PC-9 (cell line): ENCODE results near the gene SLC10A7. TPM values are rescaled to one million over a fixed set of nuclear protein-coding genes. Genes with fewer than 3 reads are reported as not detected.

Experiments used
- BruUV-seq: library from RNA; stranded (reverse); fragments of 400-500 nt; replicated peaks from 2 replicates; lab custom pipeline; 2021; lab: Mats Ljungman, UMichigan
- CTCF ChIA-PET: fragments of 300-600 bp; sonication (Branson Sonifier 250); formaldehyde crosslinking; loops from one replicate; lab custom pipeline; 2022; ENCODE audit warnings: antibody characterized with exemption; lab: Charles Lee
- POLR2A ChIA-PET: fragments of 300-600 bp; sonication (Branson Sonifier 250); formaldehyde crosslinking; loops from one replicate; lab custom pipeline; 2022; ENCODE audit warnings: antibody characterized with exemption; ENCODE audit not compliant: unreplicated experiment; lab: Charles Lee
- DNase-seq, 2 experiments: peaks; one replicate each; pipeline versions ENCODE4 v3.0.0 to v3.0.0-alpha.2; 2015 to 2022; ENCODE audit warnings: mixed read lengths in 1 of 2
- H2AFZ ChIP-seq: fragments of 200-600 bp; sonication (generic); 2 replicates; pipeline ENCODE4 v1.8.1; 2017; ENCODE audit warnings: antibody characterized with exemption
- H3F3A ChIP-seq: fragments of 200-600 bp; sonication (generic); 2 replicates; pipeline ENCODE4 v1.8.1; 2017; ENCODE audit warnings: antibody characterized with exemption, mild to moderate bottlenecking, low read depth; ENCODE audit not compliant: insufficient read depth
- H3K27ac ChIP-seq: fragments of 200-600 bp; sonication (generic); 2 replicates; pipeline ENCODE4 v1.6.1; 2016; ENCODE audit warnings: mixed run types
- H3K27me3 ChIP-seq: fragments of 200-600 bp; sonication (generic); 2 replicates; pipeline ENCODE4 v1.6.1; 2016; ENCODE audit warnings: low read depth, mixed run types; ENCODE audit not compliant: insufficient read depth
- H3K36me3 ChIP-seq: fragments of 200-600 bp; sonication (generic); 2 replicates; pipeline ENCODE4 v1.6.1; 2016; ENCODE audit warnings: low read depth, mixed run types
- H3K4me1 ChIP-seq: fragments of 200-600 bp; sonication (generic); replicated peaks from 2 replicates; pipeline ENCODE4 v1.6.1; 2016; ENCODE audit warnings: mixed run types; ENCODE audit not compliant: insufficient read depth
- H3K4me2 ChIP-seq: fragments of 200-600 bp; sonication (generic); 2 replicates; pipeline ENCODE4 v1.6.1; 2017; ENCODE audit warnings: mixed run types
- H3K4me3 ChIP-seq: fragments of 200-600 bp; sonication (generic); 2 replicates; pipeline ENCODE4 v1.6.1; 2016; ENCODE audit warnings: mixed run types
- H3K79me2 ChIP-seq: fragments of 200-600 bp; sonication (generic); 2 replicates; pipeline ENCODE4 v1.6.1; 2017; ENCODE audit warnings: low read depth, mixed run types
- H3K9me2 ChIP-seq: fragments of 200-600 bp; sonication (generic); 2 replicates; pipeline ENCODE4 v1.8.1; 2017; ENCODE audit warnings: mild to moderate bottlenecking; ENCODE audit not compliant: insufficient read depth
- H3K9me3 ChIP-seq: fragments of 200-600 bp; sonication (generic); 2 replicates; pipeline ENCODE4 v1.8.1; 2016; ENCODE audit warnings: low read depth; ENCODE audit not compliant: insufficient read depth
- H4K20me1 ChIP-seq: fragments of 200-600 bp; sonication (generic); 2 replicates; pipeline ENCODE4 v1.8.1; 2017; ENCODE audit not compliant: insufficient read depth
- CTCF ChIP-seq: fragments of 200-600 bp; sonication (generic); conservative IDR thresholded peaks from 2 replicates; pipeline ENCODE4 v1.6.1; 2017; ENCODE audit warnings: mixed run types, antibody characterized with exemption, mild to moderate bottlenecking, moderate library complexity
- EZH2 ChIP-seq: fragments of 200-600 bp; sonication (generic); IDR thresholded peaks from 2 replicates; pipeline ENCODE4 v1.8.0; 2017; ENCODE audit warnings: antibody characterized with exemption, low read depth
- intact Hi-C: fragments of 100-400 bp; cut with micrococcal nuclease; formaldehyde crosslinking; loops from one replicate; pipeline ENCODE4 v1.10.0; 2022; ENCODE audit not compliant: unreplicated experiment
- total RNA-seq: library from RNA; stranded (reverse); gene quantifications from 2 replicates; pipeline ENCODE4 v1.2.3, GENCODE V29; 2021

Gene SLC10A7
- total RNA-seq, 1 experiment from 2014 or later = 11.4 TPM

GRCh38 chr4:146336410-146336807 lies 185.3 kb downstream of the SLC10A7 start:
- peak in 1 of 2 experiments; percentile 53 for DNase-seq
- intact Hi-C loops = loop anchor here (10.0 kb wide), 2 partner anchors 402 to 1122 kb away; partner anchors contain the start of gene ZNF827
- H2AFZ ChIP-seq = no peak overlapping the region
- H3K27ac ChIP-seq = peak overlapping the region; percentile 58
- no peaks in the 10 kb centered on the region for H3K36me3 ChIP-seq
- no peak overlapping the region for H3K4me3 ChIP-seq
- H4K20me1 ChIP-seq = no peaks in the 10 kb centered on the region
- no peaks in the 10 kb centered on the region; the same call in 1 of the 2 replicates for H3K9me3 ChIP-seq
- no TSS peak for BruUV-seq
- H3K4me2 ChIP-seq = peak overlapping the region; percentile 48
- TF ChIP-seq CTCF = no peak
- TF ChIP-seq EZH2 = no peak
- ChIA-PET CTCF (no interaction called here), POLR2A (no interaction called here)
- no peaks in the 10 kb centered on the region for H3K79me2 ChIP-seq
- H3K4me1 ChIP-seq = peaks cover 24% of the 10 kb centered on the region
- H3K9me2 ChIP-seq = no peaks in the 10 kb centered on the region
- H3K27me3 ChIP-seq = no peaks in the 10 kb centered on the region
- H3F3A ChIP-seq = peaks cover 26% of the 10 kb centered on the region

DNA sequence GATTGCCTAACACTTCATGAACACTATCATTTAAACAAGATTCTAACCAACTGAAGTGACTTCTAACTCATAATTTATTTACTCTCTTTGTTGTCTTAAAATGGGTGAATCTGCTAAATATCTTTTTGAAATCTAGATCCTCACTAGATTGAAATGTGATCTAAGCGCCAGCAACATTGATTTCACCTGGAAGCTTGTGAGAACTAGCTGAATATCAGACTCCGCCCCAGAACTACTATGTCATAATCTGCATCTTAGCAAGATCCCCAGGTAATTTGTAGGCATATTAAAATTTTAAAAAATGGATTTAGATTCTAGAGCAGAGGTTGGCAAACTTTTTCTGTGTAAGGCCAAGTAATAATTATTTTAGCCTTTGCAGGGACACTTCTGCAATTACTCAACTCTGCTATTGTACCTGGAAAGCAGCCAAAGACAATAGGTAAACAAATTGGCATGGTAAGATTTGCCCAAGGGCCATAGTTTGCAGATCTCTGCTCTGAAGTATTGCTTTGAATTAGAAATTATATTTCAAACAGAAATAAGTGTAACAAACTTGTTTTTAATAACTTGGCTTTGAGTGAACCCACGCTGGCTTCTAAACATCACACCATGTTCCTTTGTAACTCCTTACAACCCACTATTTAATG lies 185.9 kb downstream of the SLC10A7 start:
- Histone ChIP-seq H3K9me2 (no peaks in the 10 kb centered on the region), H3F3A (peaks cover 22% of the 10 kb centered on the region), H2AFZ (no peak overlapping the region), H3K36me3 (no peaks in the 10 kb centered on the region), H3K4me3 (no peak overlapping the region), H3K9me3 (no peaks in the 10 kb centered on the region; the same call in 1 of the 2 replicates), H3K27ac (peak overlapping the region; percentile 58), H3K27me3 (no peaks in the 10 kb centered on the region), H4K20me1 (no peaks in the 10 kb centered on the region), H3K4me1 (peaks cover 24% of the 10 kb centered on the region), H3K79me2 (no peaks in the 10 kb centered on the region), H3K4me2 (peak overlapping the region; percentile 48)
- no TSS peak for BruUV-seq
- CTCF ChIA-PET = no interaction called here
- POLR2A ChIA-PET = no interaction called here
- intact Hi-C loops = loop anchor here (10.0 kb wide), 2 partner anchors 401 to 1121 kb away; partner anchors contain the start of gene ZNF827
- TF ChIP-seq CTCF = no peak
- no peak for TF ChIP-seq EZH2
- DNase-seq = peak in 1 of 2 experiments; percentile 58

DNA sequence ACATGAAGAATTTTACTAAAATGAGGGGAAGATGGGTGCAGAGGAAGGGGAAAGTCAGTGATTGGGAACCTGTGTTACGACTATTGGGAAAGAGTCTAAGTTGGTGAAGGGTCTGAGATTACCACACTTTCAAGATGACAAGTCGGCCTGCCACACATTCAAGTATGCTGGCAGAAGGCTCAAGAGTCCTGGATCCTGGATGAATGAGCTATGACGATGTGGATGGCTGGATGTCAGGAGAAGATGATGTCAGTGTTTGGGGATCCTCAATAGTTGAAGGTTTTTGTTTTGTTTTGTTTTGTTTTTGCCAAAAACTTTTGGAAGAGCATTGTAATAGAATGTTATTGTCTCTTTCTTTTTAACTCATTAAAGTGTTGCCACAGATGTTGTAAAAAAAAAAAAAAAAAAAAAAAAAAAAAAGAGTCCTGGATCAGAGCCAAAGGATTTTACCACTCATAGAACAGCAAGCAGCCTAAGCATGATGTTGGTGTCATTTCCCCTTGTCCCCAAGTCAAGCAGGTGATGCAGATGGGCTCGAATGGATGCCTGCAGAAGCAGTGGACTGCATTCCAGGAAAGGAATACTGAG lies 186.8 kb downstream of the SLC10A7 start:
- Histone ChIP-seq H3K4me2 (no peak overlapping the region), H3K9me2 (no peaks in the 10 kb centered on the region), H3K36me3 (no peaks in the 10 kb centered on the region), H3K79me2 (no peaks in the 10 kb centered on the region), H3K4me1 (peaks cover 26% of the 10 kb centered on the region), H4K20me1 (no peaks in the 10 kb centered on the region), H3K27ac (no peak overlapping the region), H3K9me3 (peaks cover under 1% of the 10 kb centered on the region; the same call in 1 of the 2 replicates), H3K27me3 (no peaks in the 10 kb centered on the region), H3K4me3 (no peak overlapping the region), H3F3A (peaks cover 22% of the 10 kb centered on the region), H2AFZ (no peak overlapping the region)
- no TSS peak for BruUV-seq
- DNase-seq = no peak
- CTCF ChIA-PET = no interaction called here
- POLR2A ChIA-PET = no interaction called here
- TF ChIP-seq EZH2 = no peak
- TF ChIP-seq CTCF = no peak
- intact Hi-C loops = loop anchor here (10.0 kb wide), 2 partner anchors 400 to 1120 kb away; partner anchors contain the start of gene ZNF827
